Measurements from ENCODE around the gene FIGN.

The FIGN gene

DNA sequence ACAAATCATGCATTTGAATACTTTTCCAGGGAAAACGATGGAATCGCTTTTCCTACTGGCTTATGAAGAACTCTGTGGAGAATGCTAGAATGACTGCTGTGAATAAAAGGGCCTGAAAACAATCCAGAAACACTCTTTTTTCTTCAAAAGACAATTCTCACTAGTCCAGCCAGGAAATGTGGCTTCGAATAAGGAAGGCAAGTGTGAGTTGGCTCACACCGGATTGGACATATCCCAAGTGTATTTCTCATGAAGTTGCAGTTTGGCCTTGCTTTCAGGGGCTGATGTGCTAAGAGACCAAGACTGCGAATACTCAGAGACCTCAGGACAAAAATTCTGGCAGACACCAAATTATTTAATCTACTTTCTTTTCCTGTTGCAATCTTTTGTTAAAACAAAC lies 54.1 kb downstream of the FIGN start:
- no peaks in the 10 kb centered on the region for H3K9me3 ChIP-seq (ENCODE audit: insufficient read depth, low read depth, low read length)
- peaks cover 0 to 4% of the 10 kb centered on the region in 2 experiments for H3K4me1 ChIP-seq (ENCODE audit: control insufficient read depth in 1 of 2, insufficient read depth in 2 of 2, low read length in 2 of 2)
- DNase-seq = no peak
- no peak overlapping the region for H3K4ac ChIP-seq (ENCODE audit: low read depth, low read length)
- no peak overlapping the region for H2BK5ac ChIP-seq (ENCODE audit: low read depth, low read length, poor library complexity)
- no peak overlapping the region for H2AFZ ChIP-seq (ENCODE audit: insufficient read depth, low read length, poor library complexity)
- no peak overlapping the region for H4K12ac ChIP-seq (ENCODE audit: low read depth, low read length)
- H3K79me1 ChIP-seq (ENCODE audit: low read length) = no peaks in the 10 kb centered on the region
- no peak overlapping the region for H3K9ac ChIP-seq (ENCODE audit: low read length)
- H4K91ac ChIP-seq (ENCODE audit: low read depth, low read length) = no peak overlapping the region
- H2BK12ac ChIP-seq (ENCODE audit: low read length) = no peak overlapping the region
- H3K4me2 ChIP-seq (ENCODE audit: low read length) = no peak overlapping the region
- H4K8ac ChIP-seq (ENCODE audit: low read depth, low read length) = no peak overlapping the region
- no peak overlapping the region for H3K4me3 ChIP-seq (ENCODE audit: low read depth, low read length)
- H3K14ac ChIP-seq (ENCODE audit: low read length) = no peak overlapping the region
- no peaks in the 10 kb centered on the region for H3K36me3 ChIP-seq (ENCODE audit: control insufficient read depth in 1 of 2, insufficient read depth in 2 of 2, low read length in 2 of 2)
- no peaks in the 10 kb centered on the region for H3K79me2 ChIP-seq (ENCODE audit: control insufficient read depth, insufficient read depth, low read length, poor library complexity)
- no peak overlapping the region for H3K18ac ChIP-seq (ENCODE audit: low read length)
- H2AK5ac ChIP-seq (ENCODE audit: low read length) = no peak overlapping the region
- WGBS (ENCODE audit: extremely low coverage, insufficient coverage, insufficient read length) = no CpG with 5 or more reads among the region's 5 CpGs
- H2BK120ac ChIP-seq (ENCODE audit: insufficient read depth, low read length, poor library complexity) = no peak overlapping the region
- H3K27ac ChIP-seq (ENCODE audit: low read depth, low read length) = no peak overlapping the region
- no peak overlapping the region for H3K23ac ChIP-seq (ENCODE audit: low read length)
- H3K27me3 ChIP-seq (ENCODE audit: insufficient read depth, low read length) = no peaks in the 10 kb centered on the region

DNA sequence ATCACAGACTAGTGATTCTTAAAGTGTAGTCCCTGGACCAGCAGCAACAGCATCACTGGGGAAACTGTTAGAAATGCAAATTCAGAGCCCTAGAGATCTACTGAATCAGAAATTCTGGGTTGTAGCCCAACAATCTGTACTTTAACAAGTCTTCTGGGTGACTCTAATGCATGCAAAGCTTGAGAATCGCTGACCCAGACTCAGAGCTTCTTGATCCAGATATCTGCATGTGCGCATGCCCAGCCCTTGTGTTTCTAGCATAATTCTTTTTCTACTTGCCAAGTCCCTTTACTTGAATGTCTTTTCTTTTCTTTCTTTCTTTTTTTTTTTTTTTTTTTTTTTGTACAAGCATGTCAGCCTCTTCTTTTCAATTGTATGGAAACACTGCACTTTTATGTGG lies 60.4 kb downstream of the FIGN start:
- Histone ChIP-seq H4K91ac (ENCODE audit: low read depth, low read length) (no peak overlapping the region), H3K4me2 (ENCODE audit: low read length) (no peak overlapping the region), H3K23ac (ENCODE audit: low read length) (no peak overlapping the region), H3K79me2 (ENCODE audit: control insufficient read depth, insufficient read depth, low read length, poor library complexity) (no peaks in the 10 kb centered on the region), H2BK120ac (ENCODE audit: insufficient read depth, low read length, poor library complexity) (no peak overlapping the region), H3K18ac (ENCODE audit: low read length) (no peak overlapping the region), H4K12ac (ENCODE audit: low read depth, low read length) (no peak overlapping the region), H2AFZ (ENCODE audit: insufficient read depth, low read length, poor library complexity) (no peak overlapping the region), H3K4ac (ENCODE audit: low read depth, low read length) (no peak overlapping the region), H3K9me3 (ENCODE audit: insufficient read depth, low read depth, low read length) (no peaks in the 10 kb centered on the region), H3K27me3 (ENCODE audit: insufficient read depth, low read length) (no peaks in the 10 kb centered on the region), H2BK5ac (ENCODE audit: low read depth, low read length, poor library complexity) (no peak overlapping the region), H3K36me3 (ENCODE audit: control insufficient read depth in 1 of 2, insufficient read depth in 2 of 2, low read length in 2 of 2) (no peaks in the 10 kb centered on the region), H3K4me1 (ENCODE audit: control insufficient read depth in 1 of 2, insufficient read depth in 2 of 2, low read length in 2 of 2) (no peaks in the 10 kb centered on the region), H3K9ac (ENCODE audit: low read length) (no peak overlapping the region), H2BK12ac (ENCODE audit: low read length) (no peak overlapping the region), H2AK5ac (ENCODE audit: low read length) (no peak overlapping the region), H3K4me3 (ENCODE audit: low read depth, low read length) (no peak overlapping the region), H3K79me1 (ENCODE audit: low read length) (no peaks in the 10 kb centered on the region), H3K27ac (ENCODE audit: low read depth, low read length) (no peak overlapping the region), H3K14ac (ENCODE audit: low read length) (no peak overlapping the region), H4K8ac (ENCODE audit: low read depth, low read length) (no peak overlapping the region)
- WGBS (ENCODE audit: extremely low coverage, insufficient coverage, insufficient read length) = no CpG with 5 or more reads among the region's 2 CpGs
- peak in 1 of 2 donors; percentile 15 for DNase-seq

DNA sequence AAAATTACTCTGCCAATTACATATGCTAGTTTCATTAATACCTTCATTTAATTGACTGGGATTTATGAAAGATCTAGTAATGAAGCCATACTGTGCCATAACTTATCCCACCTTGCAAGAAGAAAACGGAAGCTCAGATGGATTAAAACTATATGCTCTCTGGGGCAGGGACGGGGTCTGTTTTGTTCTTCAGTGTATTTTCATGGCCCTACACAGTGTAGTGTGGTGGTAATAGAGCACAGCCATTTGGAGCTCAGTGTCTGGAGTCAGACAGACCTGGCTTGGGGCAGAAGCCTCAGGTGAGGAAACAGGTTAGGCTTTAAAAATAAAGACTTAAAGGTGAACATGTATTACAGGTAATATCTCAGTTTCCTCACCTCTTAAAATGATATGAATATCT lies 62.3 kb downstream of the FIGN start:
- Histone ChIP-seq H3K27me3 (ENCODE audit: insufficient read depth, low read length) (no peaks in the 10 kb centered on the region), H4K91ac (ENCODE audit: low read depth, low read length) (no peak overlapping the region), H4K8ac (ENCODE audit: low read depth, low read length) (no peak overlapping the region), H2BK5ac (ENCODE audit: low read depth, low read length, poor library complexity) (no peak overlapping the region), H3K4me2 (ENCODE audit: low read length) (no peak overlapping the region), H3K4me1 (ENCODE audit: control insufficient read depth in 1 of 2, insufficient read depth in 2 of 2, low read length in 2 of 2) (no peaks in the 10 kb centered on the region), H4K12ac (ENCODE audit: low read depth, low read length) (no peak overlapping the region), H3K79me1 (ENCODE audit: low read length) (no peaks in the 10 kb centered on the region), H2BK12ac (ENCODE audit: low read length) (no peak overlapping the region), H3K9ac (ENCODE audit: low read length) (no peak overlapping the region), H3K18ac (ENCODE audit: low read length) (no peak overlapping the region), H3K14ac (ENCODE audit: low read length) (no peak overlapping the region), H3K4me3 (ENCODE audit: low read depth, low read length) (no peak overlapping the region), H3K79me2 (ENCODE audit: control insufficient read depth, insufficient read depth, low read length, poor library complexity) (no peaks in the 10 kb centered on the region), H3K23ac (ENCODE audit: low read length) (no peak overlapping the region), H2AFZ (ENCODE audit: insufficient read depth, low read length, poor library complexity) (no peak overlapping the region), H3K4ac (ENCODE audit: low read depth, low read length) (no peak overlapping the region), H3K36me3 (ENCODE audit: control insufficient read depth in 1 of 2, insufficient read depth in 2 of 2, low read length in 2 of 2) (no peaks in the 10 kb centered on the region), H2BK120ac (ENCODE audit: insufficient read depth, low read length, poor library complexity) (no peak overlapping the region), H2AK5ac (ENCODE audit: low read length) (no peak overlapping the region), H3K27ac (ENCODE audit: low read depth, low read length) (no peak overlapping the region), H3K9me3 (ENCODE audit: insufficient read depth, low read depth, low read length) (no peaks in the 10 kb centered on the region)
- WGBS (ENCODE audit: extremely low coverage, insufficient coverage, insufficient read length) = no CpG with 5 or more reads among the region's 2 CpGs
- no peak for DNase-seq

DNA sequence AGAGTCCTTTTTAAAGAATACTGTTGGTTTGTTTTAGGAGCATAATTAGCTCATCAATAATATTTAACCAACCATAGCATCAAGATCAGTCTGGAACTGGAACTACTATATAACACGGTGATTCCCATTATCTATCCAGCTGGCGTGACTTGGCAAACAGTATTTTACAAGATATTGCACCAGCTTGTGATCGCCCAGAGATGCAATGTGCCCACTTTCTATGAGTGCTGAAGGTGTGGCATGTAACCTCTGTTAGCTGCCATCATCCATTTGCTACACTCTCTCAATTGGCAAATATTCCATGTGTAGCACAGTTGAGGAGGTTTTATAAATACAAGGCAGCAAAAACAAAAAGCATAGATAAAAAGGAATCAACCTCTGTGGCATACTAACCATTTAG lies 64.9 kb downstream of the FIGN start:
- Histone ChIP-seq H3K4me3 (ENCODE audit: low read depth, low read length) (no peak overlapping the region), H2BK5ac (ENCODE audit: low read depth, low read length, poor library complexity) (no peak overlapping the region), H3K14ac (ENCODE audit: low read length) (no peak overlapping the region), H2BK12ac (ENCODE audit: low read length) (no peak overlapping the region), H4K8ac (ENCODE audit: low read depth, low read length) (no peak overlapping the region), H3K4me1 (ENCODE audit: control insufficient read depth in 1 of 2, insufficient read depth in 2 of 2, low read length in 2 of 2) (peaks cover 2% of the 10 kb centered on the region in 2 experiments), H3K36me3 (ENCODE audit: control insufficient read depth in 1 of 2, insufficient read depth in 2 of 2, low read length in 2 of 2) (no peaks in the 10 kb centered on the region), H3K27me3 (ENCODE audit: insufficient read depth, low read length) (no peaks in the 10 kb centered on the region), H3K4me2 (ENCODE audit: low read length) (no peak overlapping the region), H3K79me2 (ENCODE audit: control insufficient read depth, insufficient read depth, low read length, poor library complexity) (no peaks in the 10 kb centered on the region), H2BK120ac (ENCODE audit: insufficient read depth, low read length, poor library complexity) (no peak overlapping the region), H4K91ac (ENCODE audit: low read depth, low read length) (no peak overlapping the region), H4K12ac (ENCODE audit: low read depth, low read length) (no peak overlapping the region), H3K27ac (ENCODE audit: low read depth, low read length) (no peak overlapping the region), H3K4ac (ENCODE audit: low read depth, low read length) (no peak overlapping the region), H3K18ac (ENCODE audit: low read length) (no peak overlapping the region), H2AK5ac (ENCODE audit: low read length) (no peak overlapping the region), H3K79me1 (ENCODE audit: low read length) (peaks cover 2% of the 10 kb centered on the region), H3K9ac (ENCODE audit: low read length) (no peak overlapping the region), H3K9me3 (ENCODE audit: insufficient read depth, low read depth, low read length) (no peaks in the 10 kb centered on the region), H2AFZ (ENCODE audit: insufficient read depth, low read length, poor library complexity) (no peak overlapping the region), H3K23ac (ENCODE audit: low read length) (no peak overlapping the region)
- no CpG with 5 or more reads among the region's 3 CpGs for WGBS (ENCODE audit: extremely low coverage, insufficient coverage, insufficient read length)
- no peak for DNase-seq
